Kidney epithelial cell (primary cell): ENCODE measurements around the gene IER2. TPM values are rescaled to one million over a fixed set of nuclear protein-coding genes. Genes with fewer than 3 reads are reported as not detected.

Experiments
- DNase-seq: peaks from one replicate; pipeline ENCODE4 v3.0.0-alpha.2; 2010; ENCODE audit warnings: low read depth
- H3K27me3 ChIP-seq: 2 replicates; pipeline ENCODE4 v1.6.0; 2011; ENCODE audit warnings: low read length; ENCODE audit not compliant: control insufficient read depth, insufficient read depth
- H3K36me3 ChIP-seq: 2 replicates; pipeline ENCODE4 v1.5.1; 2011; ENCODE audit warnings: low read length; ENCODE audit not compliant: control insufficient read depth, insufficient read depth
- H3K4me3 ChIP-seq: 2 replicates; pipeline ENCODE4 v1.5.1; 2011; ENCODE audit warnings: low read depth, mild to moderate bottlenecking, control low read depth, low read length
- total RNA-seq: library from RNA; depleted of rRNA; stranded (reverse); fragments of >200 nt; gene quantifications from 2 replicates; pipeline ENCODE4 v1.2.3, GENCODE V29; 2015
- TF ChIP-seq, protein P1 (sequence below): IDR thresholded peaks from 2 replicates; pipeline ENCODE4 v1.5.1; 2011; ENCODE audit warnings: mild to moderate bottlenecking, moderate library complexity, low read length, control low read depth, inconsistent platforms; ENCODE audit not compliant: insufficient read depth, poor library complexity, severe bottlenecking

The IER2 gene
- total RNA-seq, 1 donor from 2014 or later, result 130 TPM

DNA sequence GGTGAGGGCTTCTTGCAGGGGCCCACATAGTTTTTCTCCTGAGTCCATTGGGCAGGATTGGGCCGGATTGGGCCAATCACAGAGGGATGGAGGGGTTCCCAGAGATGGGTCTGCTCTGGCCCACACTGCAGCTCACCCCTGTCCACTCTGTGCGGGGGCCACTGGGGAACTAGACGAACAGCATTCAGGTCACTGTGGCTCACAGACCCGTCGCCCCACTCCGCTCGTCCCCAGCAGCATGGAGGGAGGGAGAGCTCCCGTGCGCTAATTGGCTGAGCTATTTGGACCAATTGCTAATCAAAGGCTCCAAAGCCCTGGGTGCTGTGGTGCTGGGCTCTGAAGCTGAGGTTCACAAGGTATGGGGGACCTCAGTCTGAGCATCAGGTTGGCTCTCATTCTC is 20.8 kb upstream of the IER2 start:
- Histone ChIP-seq H3K27me3 (no peaks in the 10 kb centered on the region), H3K36me3 (no peaks in the 10 kb centered on the region), H3K4me3 (no peak overlapping the region)
- no peak for DNase-seq
- TF ChIP-seq, protein P1, sequence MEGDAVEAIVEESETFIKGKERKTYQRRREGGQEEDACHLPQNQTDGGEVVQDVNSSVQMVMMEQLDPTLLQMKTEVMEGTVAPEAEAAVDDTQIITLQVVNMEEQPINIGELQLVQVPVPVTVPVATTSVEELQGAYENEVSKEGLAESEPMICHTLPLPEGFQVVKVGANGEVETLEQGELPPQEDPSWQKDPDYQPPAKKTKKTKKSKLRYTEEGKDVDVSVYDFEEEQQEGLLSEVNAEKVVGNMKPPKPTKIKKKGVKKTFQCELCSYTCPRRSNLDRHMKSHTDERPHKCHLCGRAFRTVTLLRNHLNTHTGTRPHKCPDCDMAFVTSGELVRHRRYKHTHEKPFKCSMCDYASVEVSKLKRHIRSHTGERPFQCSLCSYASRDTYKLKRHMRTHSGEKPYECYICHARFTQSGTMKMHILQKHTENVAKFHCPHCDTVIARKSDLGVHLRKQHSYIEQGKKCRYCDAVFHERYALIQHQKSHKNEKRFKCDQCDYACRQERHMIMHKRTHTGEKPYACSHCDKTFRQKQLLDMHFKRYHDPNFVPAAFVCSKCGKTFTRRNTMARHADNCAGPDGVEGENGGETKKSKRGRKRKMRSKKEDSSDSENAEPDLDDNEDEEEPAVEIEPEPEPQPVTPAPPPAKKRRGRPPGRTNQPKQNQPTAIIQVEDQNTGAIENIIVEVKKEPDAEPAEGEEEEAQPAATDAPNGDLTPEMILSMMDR, result no peak

DNA sequence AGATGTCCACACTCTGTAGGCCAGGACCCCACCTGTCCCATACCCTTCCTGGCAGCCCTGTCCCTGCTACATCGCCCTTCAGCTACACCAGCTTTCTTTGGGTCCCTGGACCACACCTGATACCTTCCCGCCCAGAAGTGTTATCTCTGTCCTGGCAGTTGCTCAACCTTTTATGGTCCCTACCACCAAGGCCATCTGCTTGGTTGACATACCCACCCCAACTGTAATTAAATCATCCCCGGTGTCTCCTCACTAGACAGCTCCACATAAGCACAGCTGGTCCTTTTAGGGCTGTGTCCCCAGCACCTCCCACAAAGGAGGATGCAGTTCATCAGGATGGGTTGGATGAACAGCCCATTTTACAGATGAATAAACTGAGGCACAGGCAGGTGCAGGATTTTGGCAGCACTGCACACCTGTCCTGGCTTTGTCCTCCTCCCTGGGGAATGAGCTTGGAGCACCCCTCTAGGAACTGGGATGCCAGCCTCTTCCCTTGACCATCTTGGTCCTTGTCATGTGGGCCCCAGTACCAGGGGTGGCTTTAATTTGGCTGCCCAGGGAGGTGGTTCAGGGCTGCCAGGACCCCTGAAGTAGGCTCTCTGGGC is 19.2 kb upstream of the IER2 start:
- H3K4me3 ChIP-seq, result no peak overlapping the region
- no peak for DNase-seq
- no peaks in the 10 kb centered on the region for H3K36me3 ChIP-seq
- TF ChIP-seq, protein P1, result no peak
- no peaks in the 10 kb centered on the region for H3K27me3 ChIP-seq

DNA sequence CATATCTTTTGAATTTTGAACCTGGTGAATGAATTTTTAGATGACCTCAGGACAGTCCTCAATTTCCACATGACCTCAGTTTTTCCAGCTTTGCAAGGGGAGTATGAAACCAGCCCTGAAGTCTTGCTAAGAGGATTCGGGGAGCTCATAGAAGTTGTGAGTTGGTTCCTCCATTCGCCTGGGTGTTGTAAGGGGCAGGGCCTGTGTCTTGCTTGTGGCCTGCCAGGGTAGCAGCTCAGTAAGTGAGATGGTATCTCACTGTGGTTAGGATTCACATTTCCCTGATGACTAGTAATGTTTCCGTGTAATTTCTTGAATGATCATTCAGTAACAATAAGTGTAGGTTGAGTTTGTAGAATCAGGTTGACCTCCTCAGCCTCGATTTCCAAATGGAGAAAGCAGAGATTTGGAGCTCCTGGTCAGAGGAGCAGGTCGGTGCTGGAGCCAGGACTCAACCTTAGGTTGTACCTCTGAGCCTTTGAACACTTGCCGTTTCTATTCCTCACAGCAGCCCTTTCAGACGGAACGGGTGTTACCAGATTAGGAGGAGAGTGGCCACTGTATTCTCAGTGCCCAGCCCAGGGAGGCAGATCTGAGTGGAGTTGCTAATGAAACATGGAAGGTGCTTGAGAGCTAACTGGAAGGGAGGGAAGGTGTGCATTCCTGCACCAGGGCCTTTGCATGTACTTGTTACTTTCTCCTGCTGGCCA is 17.6 kb upstream of the IER2 start:
- TF ChIP-seq, protein P1, result no peak

DNA sequence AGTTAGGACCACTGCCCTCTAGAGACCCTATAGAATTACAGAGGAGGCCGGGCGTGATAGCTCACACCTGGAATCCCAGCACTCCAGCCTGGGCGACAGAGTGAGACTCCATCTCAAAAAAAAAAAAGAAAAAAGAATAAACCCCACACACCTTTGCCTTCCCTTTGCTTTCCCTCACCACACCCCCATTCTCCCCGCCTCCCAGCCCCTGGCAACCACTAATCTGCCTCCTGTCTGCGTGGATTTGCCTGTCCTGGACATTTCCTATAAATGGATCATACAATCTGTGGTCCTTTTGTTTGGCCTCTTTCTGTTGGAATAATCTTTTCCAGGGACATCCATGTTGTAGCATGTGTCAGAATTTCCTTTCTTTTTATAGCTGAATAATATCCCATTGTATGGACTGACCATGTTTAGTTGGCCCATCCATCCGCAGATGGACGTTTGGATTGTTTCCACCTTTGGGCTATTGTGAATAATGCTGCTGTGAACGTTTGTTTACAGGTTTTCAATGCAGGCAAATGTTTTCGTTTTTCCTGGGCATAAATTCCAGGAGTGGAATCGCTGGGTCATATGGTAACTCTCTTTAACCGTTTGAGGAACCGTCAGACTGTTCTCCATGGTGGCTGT is 16.9 kb upstream of the IER2 start:
- Histone ChIP-seq H3K36me3 (no peaks in the 10 kb centered on the region), H3K27me3 (no peaks in the 10 kb centered on the region), H3K4me3 (no peak overlapping the region)
- TF ChIP-seq, protein P1, result no peak
- DNase-seq, result no peak

More for the DNA sequence above, 17.6 kb upstream of the IER2 start:
- no peaks in the 10 kb centered on the region for H3K36me3 ChIP-seq
- H3K4me3 ChIP-seq, result no peak overlapping the region
- no peaks in the 10 kb centered on the region for H3K27me3 ChIP-seq
- DNase-seq, result no peak

DNA sequence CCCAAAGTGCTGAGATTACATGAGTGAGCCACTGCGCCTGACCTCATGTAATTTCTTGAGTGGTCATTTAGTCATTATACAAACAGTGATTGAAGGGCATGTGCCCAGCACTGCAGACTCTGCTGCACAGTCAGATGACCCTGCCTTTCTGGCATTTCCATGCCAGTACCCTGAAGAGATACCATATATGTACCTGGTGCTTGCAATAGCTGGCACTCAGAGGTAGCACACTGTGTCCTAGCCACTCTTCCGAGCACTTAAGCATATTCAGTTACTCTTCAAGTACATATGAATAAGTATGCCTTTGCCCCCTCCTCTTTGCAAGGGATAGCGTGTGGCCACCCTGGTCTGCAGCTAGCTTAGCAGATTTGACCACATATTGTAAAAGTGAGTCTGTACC is 15.6 kb upstream of the IER2 start:
- DNase-seq, result no peak
- Histone ChIP-seq H3K36me3 (no peaks in the 10 kb centered on the region), H3K27me3 (no peaks in the 10 kb centered on the region), H3K4me3 (no peak overlapping the region)
- TF ChIP-seq, protein P1, result no peak
